ENCODE data around the gene COL25A1. TPM values are rescaled to one million over a fixed set of nuclear protein-coding genes. Genes with fewer than 3 reads are reported as not detected.

Gene COL25A1
- total RNA-seq, 1 donor from 2014 or later, result 3.9 TPM

- no peaks in the 10 kb centered on the region for H3K27me3 Mint-ChIP-seq
Measured at GRCh38 chr4:109049926-109050325, 252.5 kb downstream of the COL25A1 start.

DNA sequence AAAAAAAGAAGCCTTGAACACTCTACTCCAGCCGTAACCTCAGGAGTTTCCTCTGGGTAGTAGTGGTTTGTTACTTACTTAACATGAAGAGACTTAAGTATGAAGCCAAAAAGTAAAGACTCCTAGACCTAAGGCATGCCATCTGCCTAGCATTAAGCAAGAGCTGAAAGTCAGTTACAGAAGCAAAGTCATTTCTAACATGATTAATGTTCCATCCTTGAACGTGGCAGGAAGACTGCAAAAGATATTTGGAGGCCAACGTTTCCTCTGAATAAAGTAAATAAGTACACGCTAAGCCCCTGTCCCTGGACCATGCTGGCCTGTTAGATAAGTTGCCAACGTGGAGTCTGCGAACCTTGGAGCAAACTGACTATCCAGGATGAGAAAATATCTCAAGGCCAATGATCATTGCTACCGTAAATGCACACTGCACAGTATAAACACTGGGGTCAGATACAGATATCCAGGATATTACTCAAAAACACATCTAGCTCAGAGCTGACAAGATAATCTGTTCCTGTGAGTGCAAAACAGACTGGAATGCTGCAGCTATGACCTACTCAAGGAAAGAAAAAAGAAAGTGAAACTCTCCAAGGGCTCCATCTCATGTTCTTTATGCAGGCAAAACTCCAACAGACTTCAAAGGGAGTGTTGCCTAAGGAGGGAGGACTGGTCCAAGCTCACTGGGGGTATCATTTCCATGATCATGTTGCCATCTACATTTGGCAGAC lies 255.8 kb downstream of the COL25A1 start:
- H3K36me3 Mint-ChIP-seq (ENCODE audit: insufficient read depth), result no peaks in the 10 kb centered on the region
- no peak overlapping the region for H3K27ac Mint-ChIP-seq
- H3K9me3 Mint-ChIP-seq (ENCODE audit: low read depth), result no peaks in the 10 kb centered on the region
- no peaks in the 10 kb centered on the region for H3K4me1 Mint-ChIP-seq (ENCODE audit: low read depth)
- TF ChIP-seq, protein P1, sequence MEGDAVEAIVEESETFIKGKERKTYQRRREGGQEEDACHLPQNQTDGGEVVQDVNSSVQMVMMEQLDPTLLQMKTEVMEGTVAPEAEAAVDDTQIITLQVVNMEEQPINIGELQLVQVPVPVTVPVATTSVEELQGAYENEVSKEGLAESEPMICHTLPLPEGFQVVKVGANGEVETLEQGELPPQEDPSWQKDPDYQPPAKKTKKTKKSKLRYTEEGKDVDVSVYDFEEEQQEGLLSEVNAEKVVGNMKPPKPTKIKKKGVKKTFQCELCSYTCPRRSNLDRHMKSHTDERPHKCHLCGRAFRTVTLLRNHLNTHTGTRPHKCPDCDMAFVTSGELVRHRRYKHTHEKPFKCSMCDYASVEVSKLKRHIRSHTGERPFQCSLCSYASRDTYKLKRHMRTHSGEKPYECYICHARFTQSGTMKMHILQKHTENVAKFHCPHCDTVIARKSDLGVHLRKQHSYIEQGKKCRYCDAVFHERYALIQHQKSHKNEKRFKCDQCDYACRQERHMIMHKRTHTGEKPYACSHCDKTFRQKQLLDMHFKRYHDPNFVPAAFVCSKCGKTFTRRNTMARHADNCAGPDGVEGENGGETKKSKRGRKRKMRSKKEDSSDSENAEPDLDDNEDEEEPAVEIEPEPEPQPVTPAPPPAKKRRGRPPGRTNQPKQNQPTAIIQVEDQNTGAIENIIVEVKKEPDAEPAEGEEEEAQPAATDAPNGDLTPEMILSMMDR (IDR thresholded peaks at IDR 0.05; ENCODE audit: unreplicated experiment), result no peak
- DNase-seq (ENCODE audit: low spot score, unreplicated experiment), result no peak
- no peaks in the 10 kb centered on the region for H3K27me3 Mint-ChIP-seq
- no peak overlapping the region for H3K4me3 Mint-ChIP-seq (ENCODE audit: low read depth)

More at GRCh38 chr4:109049926-109050325, 252.5 kb downstream of the COL25A1 start:
- Mint-ChIP-seq H3K9me3 (ENCODE audit: low read depth) (no peaks in the 10 kb centered on the region), H3K4me3 (ENCODE audit: low read depth) (no peak overlapping the region), H3K27ac (no peak overlapping the region), H3K36me3 (ENCODE audit: insufficient read depth) (no peaks in the 10 kb centered on the region), H3K4me1 (ENCODE audit: low read depth) (no peaks in the 10 kb centered on the region)
- TF ChIP-seq, protein P1 (IDR thresholded peaks at IDR 0.05; ENCODE audit: unreplicated experiment), result no peak
- no peak for DNase-seq (ENCODE audit: low spot score, unreplicated experiment)

DNA sequence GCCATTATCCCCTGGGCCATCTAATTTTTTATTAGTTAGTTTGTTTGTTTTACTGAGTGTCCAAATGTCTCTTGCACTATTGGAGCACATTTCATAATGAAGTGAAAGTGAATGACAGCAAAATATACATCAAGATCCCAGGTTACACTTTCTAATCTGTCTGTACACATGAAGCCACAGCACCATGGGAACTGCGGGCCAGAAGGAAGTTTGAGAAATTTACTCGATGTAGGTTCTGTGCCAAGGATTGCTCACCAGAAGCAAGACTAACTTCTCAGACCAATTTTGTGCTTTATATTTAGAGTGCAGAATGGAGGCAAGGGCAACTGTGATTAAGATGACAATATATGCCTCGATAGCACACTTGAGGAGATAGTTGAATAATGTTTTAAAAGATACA lies 258.0 kb downstream of the COL25A1 start:
- no peak for DNase-seq (ENCODE audit: low spot score, unreplicated experiment)
- TF ChIP-seq, protein P1 (IDR thresholded peaks at IDR 0.05; ENCODE audit: unreplicated experiment), result no peak
- Mint-ChIP-seq H3K36me3 (ENCODE audit: insufficient read depth) (no peaks in the 10 kb centered on the region), H3K27me3 (no peaks in the 10 kb centered on the region), H3K4me3 (ENCODE audit: low read depth) (no peak overlapping the region), H3K4me1 (ENCODE audit: low read depth) (no peaks in the 10 kb centered on the region), H3K9me3 (ENCODE audit: low read depth) (no peaks in the 10 kb centered on the region), H3K27ac (no peak overlapping the region)

DNA sequence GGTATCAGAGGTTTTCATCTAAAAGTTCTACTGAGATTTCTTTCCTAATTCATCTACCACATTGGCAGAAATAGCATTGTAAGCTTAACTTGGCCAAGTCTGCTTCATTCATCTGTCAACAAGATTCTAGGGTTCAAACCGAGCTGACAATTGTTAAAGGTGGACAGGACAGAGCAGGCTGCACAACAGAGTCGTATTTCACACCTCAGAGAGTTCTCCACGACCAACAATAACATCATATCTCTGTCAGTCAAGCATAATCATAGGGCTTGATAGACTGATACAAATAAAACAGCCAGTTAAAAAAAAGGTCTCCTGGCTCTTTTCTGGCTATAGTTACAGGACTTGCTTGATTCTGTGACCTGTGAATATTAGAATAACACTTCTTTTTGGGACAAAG lies 259.2 kb downstream of the COL25A1 start:
- H3K4me1 Mint-ChIP-seq (ENCODE audit: low read depth), result no peaks in the 10 kb centered on the region
- TF ChIP-seq, protein P1 (IDR thresholded peaks at IDR 0.05; ENCODE audit: unreplicated experiment), result no peak
- H3K4me3 Mint-ChIP-seq (ENCODE audit: low read depth), result no peak overlapping the region

DNA sequence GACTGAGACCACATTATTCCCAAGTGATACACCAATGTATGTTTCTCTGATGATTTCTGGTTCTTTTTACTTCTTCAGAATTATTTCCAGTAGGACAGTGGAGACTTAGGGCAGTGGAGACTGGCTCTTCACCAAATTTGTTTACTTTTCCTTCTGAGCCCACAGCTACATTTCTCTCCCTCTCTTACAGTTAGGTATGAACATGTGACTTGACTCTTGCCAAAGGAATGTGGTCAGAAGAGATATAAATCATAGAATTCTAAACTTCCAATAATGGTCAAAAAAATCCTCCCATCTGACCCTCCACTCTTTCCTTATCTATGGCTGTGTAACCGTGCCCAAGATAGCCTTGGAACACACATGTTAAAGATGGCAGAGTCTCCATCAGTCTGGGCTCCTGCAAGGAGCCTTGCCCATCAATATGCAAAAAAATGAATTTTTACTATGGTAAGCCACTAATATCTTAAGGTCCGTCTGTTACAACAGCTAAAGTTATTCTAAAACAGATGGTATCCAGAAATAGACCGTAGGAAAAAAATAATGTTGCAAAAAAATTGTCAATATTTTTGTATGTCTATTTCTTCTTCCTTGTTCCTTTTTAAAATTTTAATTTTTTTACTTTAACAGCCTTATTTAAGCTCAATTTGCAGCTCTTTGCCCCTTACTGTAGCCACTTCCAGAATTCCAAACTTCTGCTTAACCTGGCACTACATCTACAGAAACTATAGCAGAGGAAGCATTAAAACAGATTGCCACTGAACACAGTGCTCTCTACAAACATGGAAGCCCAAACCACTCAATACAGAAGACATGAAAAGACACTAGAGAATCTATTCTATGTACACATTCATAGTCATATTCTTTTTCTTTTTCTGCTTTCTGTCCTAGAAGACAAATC lies 260.7 kb downstream of the COL25A1 start:
- Mint-ChIP-seq H3K36me3 (ENCODE audit: insufficient read depth) (no peaks in the 10 kb centered on the region), H3K4me3 (ENCODE audit: low read depth) (no peak overlapping the region), H3K9me3 (ENCODE audit: low read depth) (no peaks in the 10 kb centered on the region), H3K4me1 (ENCODE audit: low read depth) (no peaks in the 10 kb centered on the region), H3K27me3 (no peaks in the 10 kb centered on the region), H3K27ac (no peak overlapping the region)
- TF ChIP-seq, protein P1 (IDR thresholded peaks at IDR 0.05; ENCODE audit: unreplicated experiment), result no peak
- no peak for DNase-seq (ENCODE audit: low spot score, unreplicated experiment)

More for the DNA sequence above, 259.2 kb downstream of the COL25A1 start:
- no peaks in the 10 kb centered on the region for H3K9me3 Mint-ChIP-seq (ENCODE audit: low read depth)
- no peak for DNase-seq (ENCODE audit: low spot score, unreplicated experiment)
- H3K36me3 Mint-ChIP-seq (ENCODE audit: insufficient read depth), result no peaks in the 10 kb centered on the region
- no peak overlapping the region for H3K27ac Mint-ChIP-seq
- H3K27me3 Mint-ChIP-seq, result no peaks in the 10 kb centered on the region
